ENCODE data around the gene HBB. TPM values are rescaled to one million over a fixed set of nuclear protein-coding genes. Genes with fewer than 3 reads are reported as not detected.
"Not testable (repeated sequence)": the region's sequence is repeated elsewhere in the genome, so short reads cannot be mapped to it uniquely, and the experiment has no call there.

HBB gene
- polyA plus RNA-seq, 2 of the 4 experiments (the other 2 are of a cell fraction) = not detected

DNA sequence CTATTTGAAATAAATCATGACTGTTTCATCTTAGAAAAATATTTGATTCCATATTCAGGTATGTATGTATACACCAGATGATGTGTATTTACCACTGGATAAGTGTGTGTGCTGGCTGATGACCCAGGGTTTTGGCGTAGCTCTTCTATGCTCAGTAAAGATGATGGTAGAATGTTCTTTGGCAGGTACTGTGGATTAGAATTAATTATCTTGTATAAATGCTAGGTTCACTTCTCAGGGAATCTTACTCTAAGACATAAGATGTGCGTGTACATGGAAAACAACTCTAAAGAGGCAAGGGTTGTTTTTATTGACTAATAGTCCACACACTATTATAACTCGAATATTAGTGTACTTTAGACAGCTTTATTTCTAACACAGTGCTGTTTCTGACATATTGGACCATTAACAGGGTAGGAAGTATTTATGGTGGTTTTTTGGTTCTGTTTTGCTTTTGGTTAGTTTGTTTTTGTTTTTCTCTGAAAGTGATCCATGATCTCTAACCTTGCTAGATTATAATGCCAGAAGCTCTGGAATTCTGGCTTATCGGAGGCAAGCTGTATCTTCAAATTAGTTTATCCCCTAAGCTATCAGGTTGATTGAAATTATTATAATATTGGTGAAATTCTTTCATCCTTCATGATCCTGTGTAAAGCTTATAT, 23.8 kb upstream of the HBB start:
- H3K4me3 ChIP-seq = no peak overlapping the region
- no peak for ATAC-seq
- no peak for TF ChIP-seq RARB (CRISPR knock-in tag; IDR thresholded peaks at IDR 0.05)
- TF ChIP-seq, protein P1, sequence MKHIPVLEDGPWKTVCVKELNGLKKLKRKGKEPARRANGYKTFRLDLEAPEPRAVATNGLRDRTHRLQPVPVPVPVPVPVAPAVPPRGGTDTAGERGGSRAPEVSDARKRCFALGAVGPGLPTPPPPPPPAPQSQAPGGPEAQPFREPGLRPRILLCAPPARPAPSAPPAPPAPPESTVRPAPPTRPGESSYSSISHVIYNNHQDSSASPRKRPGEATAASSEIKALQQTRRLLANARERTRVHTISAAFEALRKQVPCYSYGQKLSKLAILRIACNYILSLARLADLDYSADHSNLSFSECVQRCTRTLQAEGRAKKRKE (CRISPR knock-in tag; IDR thresholded peaks at IDR 0.05; ENCODE audit: low read depth) = no peak
- TF ChIP-seq ZFP36 (IDR thresholded peaks at IDR 0.05; ENCODE audit: borderline replicate concordance, partially characterized antibody) = no peak
- TF ChIP-seq SREBF2 (IDR thresholded peaks at IDR 0.05) = no peak
- TF ChIP-seq, protein P2, sequence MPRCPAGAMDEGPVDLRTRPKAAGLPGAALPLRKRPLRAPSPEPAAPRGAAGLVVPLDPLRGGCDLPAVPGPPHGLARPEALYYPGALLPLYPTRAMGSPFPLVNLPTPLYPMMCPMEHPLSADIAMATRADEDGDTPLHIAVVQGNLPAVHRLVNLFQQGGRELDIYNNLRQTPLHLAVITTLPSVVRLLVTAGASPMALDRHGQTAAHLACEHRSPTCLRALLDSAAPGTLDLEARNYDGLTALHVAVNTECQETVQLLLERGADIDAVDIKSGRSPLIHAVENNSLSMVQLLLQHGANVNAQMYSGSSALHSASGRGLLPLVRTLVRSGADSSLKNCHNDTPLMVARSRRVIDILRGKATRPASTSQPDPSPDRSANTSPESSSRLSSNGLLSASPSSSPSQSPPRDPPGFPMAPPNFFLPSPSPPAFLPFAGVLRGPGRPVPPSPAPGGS (IDR thresholded peaks at IDR 0.05) = no peak
- TF ChIP-seq CBX8 (IDR thresholded peaks at IDR 0.05) = no peak
- TF ChIP-seq HOXA7 (CRISPR knock-in tag; IDR thresholded peaks at IDR 0.05) = no peak
- TF ChIP-seq ESRRA (IDR thresholded peaks at IDR 0.05; ENCODE audit: borderline replicate concordance, low read length) = no peak
- no peak for TF ChIP-seq NPAS2 (CRISPR knock-in tag; IDR thresholded peaks at IDR 0.05; ENCODE audit: borderline replicate concordance)
- TF ChIP-seq RFX5 (IDR thresholded peaks at IDR 0.05) = no peak
- TF ChIP-seq POLR2AphosphoS2 (conservative IDR thresholded peaks at IDR 0.05; ENCODE audit: low read length) = no peak
- TF ChIP-seq GATA3 (IDR thresholded peaks at IDR 0.05; ENCODE audit: borderline replicate concordance) = no peak
- TF ChIP-seq, protein P3, sequence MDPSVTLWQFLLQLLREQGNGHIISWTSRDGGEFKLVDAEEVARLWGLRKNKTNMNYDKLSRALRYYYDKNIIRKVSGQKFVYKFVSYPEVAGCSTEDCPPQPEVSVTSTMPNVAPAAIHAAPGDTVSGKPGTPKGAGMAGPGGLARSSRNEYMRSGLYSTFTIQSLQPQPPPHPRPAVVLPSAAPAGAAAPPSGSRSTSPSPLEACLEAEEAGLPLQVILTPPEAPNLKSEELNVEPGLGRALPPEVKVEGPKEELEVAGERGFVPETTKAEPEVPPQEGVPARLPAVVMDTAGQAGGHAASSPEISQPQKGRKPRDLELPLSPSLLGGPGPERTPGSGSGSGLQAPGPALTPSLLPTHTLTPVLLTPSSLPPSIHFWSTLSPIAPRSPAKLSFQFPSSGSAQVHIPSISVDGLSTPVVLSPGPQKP (IDR thresholded peaks at IDR 0.05; ENCODE audit: low read depth, low read length) = no peak
- TF ChIP-seq MAFK (IDR thresholded peaks at IDR 0.05; ENCODE audit: partially characterized antibody) = no peak
- no peak for TF ChIP-seq CEBPB (IDR thresholded peaks at IDR 0.05)
- TF ChIP-seq, protein P4, sequence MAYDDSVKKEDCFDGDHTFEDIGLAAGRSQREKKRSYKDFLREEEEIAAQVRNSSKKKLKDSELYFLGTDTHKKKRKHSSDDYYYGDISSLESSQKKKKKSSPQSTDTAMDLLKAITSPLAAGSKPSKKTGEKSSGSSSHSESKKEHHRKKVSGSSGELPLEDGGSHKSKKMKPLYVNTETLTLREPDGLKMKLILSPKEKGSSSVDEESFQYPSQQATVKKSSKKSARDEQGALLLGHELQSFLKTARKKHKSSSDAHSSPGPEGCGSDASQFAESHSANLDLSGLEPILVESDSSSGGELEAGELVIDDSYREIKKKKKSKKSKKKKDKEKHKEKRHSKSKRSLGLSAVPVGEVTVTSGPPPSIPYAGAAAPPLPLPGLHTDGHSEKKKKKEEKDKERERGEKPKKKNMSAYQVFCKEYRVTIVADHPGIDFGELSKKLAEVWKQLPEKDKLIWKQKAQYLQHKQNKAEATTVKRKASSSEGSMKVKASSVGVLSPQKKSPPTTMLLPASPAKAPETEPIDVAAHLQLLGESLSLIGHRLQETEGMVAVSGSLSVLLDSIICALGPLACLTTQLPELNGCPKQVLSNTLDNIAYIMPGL (CRISPR knock-in tag; IDR thresholded peaks at IDR 0.05; ENCODE audit: borderline replicate concordance) = no peak
- no peak for TF ChIP-seq EP300 (IDR thresholded peaks at IDR 0.05)
- TF ChIP-seq, protein P5, sequence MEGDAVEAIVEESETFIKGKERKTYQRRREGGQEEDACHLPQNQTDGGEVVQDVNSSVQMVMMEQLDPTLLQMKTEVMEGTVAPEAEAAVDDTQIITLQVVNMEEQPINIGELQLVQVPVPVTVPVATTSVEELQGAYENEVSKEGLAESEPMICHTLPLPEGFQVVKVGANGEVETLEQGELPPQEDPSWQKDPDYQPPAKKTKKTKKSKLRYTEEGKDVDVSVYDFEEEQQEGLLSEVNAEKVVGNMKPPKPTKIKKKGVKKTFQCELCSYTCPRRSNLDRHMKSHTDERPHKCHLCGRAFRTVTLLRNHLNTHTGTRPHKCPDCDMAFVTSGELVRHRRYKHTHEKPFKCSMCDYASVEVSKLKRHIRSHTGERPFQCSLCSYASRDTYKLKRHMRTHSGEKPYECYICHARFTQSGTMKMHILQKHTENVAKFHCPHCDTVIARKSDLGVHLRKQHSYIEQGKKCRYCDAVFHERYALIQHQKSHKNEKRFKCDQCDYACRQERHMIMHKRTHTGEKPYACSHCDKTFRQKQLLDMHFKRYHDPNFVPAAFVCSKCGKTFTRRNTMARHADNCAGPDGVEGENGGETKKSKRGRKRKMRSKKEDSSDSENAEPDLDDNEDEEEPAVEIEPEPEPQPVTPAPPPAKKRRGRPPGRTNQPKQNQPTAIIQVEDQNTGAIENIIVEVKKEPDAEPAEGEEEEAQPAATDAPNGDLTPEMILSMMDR (IDR thresholded peaks at IDR 0.05) = no peak
- 67% methylated on average over 4 of the region's 4 CpGs for WGBS (ENCODE audit: missing lambda C conversion rate)
- FAIRE-seq = no peak
- ChIA-PET CTCF (interaction anchor here (0.6 kb wide), 1 partner anchor 21 kb away, joined by 4 read pairs; no protein-coding TSS in a partner anchor), POLR2A (no interaction called here)
- H3K4me1 ChIP-seq = no peaks in the 10 kb centered on the region
- no peak for DNase-seq (ENCODE audit: low read depth in 1 of 2, low spot score in 1 of 2)
- H3K9me3 ChIP-seq = no peaks in the 10 kb centered on the region
- H3K4me2 ChIP-seq = no peak overlapping the region
- H3K27ac ChIP-seq = no peak overlapping the region

DNA sequence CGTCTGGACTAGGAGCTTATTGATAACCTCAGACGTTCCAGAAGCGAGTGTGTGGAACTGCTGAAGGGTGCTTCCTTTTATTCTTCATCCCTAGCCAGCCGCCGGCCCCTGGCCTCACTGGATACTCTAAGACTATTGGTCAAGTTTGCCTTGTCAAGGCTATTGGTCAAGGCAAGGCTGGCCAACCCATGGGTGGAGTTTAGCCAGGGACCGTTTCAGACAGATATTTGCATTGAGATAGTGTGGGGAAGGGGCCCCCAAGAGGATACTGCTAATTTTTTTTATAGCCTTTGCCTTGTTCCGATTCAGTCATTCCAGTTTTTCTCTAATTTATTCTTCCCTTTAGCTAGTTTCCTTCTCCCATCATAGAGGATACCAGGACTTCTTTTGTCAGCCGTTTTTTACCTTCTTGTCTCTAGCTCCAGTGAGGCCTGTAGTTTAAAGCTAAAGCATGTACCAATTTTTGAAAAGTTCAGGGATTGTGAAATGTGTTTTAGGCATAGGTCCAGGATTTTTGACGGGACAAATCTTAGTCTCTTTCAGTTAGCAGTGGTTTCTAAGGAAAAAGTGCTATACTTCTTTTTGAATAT, 23.0 kb upstream of the HBB start, which contains the start of gene HBG1:
TSS of gene HBG1 (minus strand) at position 51 of the 590 bp plus-strand sequence. CDS start 53 bp downstream, outside the sequence.
- H3K27ac ChIP-seq; FAIRE-seq; POLR2A ChIA-PET; H3K4me2 ChIP-seq; ATAC-seq; DNase-seq (ENCODE audit: low read depth in 1 of 2, low spot score in 1 of 2); H3K4me1 ChIP-seq; H3K9me3 ChIP-seq; H3K4me3 ChIP-seq; CTCF ChIA-PET: not testable (repeated sequence)
- WGBS (ENCODE audit: missing lambda C conversion rate) = 19% methylated on average over 4 of the region's 9 CpGs

DNA sequence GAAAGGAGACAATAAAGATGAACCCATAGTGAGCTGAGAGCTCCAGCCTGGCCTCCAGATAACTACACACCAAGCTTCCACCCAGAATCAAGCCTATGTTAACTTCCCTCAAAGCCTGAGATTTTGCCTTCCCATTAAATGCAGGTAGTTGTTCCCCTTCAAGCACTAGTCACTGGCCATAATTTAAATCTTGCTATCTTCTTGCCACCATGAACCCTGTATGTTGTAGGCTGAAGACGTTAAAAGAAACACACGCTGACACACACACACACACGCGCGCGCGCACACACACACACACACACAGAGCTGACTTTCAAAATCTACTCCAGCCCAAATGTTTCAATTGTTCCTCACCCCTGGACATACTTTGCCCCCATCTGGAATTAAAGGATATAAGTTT, 21.6 kb upstream of the HBB start:
- ATAC-seq; CTCF ChIA-PET; H3K4me2 ChIP-seq; H3K9me3 ChIP-seq; H3K27ac ChIP-seq; H3K4me1 ChIP-seq; FAIRE-seq; POLR2A ChIA-PET; H3K4me3 ChIP-seq; DNase-seq (ENCODE audit: low read depth in 1 of 2, low spot score in 1 of 2): not testable (repeated sequence)
- WGBS (ENCODE audit: missing lambda C conversion rate) = 90% methylated on average over 7 of the region's 7 CpGs

Measured in A549 (cell line).